ENCODE measurements around the gene FAM222B.

GRCh38 chr17:28712032-28712704 is 130.4 kb downstream of the FAM222B start:
- TF ChIP-seq CTCF (IDR thresholded peaks at IDR 0.05): no peak
- no peak for TF ChIP-seq ZFX (IDR thresholded peaks at IDR 0.05; ENCODE audit: borderline replicate concordance)
